HEK293 (cell line): ENCODE measurements around the gene TTN.

Source experiments
- YY1 ChIP-seq: fragments of 450-650 bp; formaldehyde crosslinking; IDR thresholded peaks from 2 replicates; pipeline ENCODE4 v1.5.1; 2018; ENCODE audit warnings: missing biosample characterization, missing genetic modification characterization
- ZNF791 ChIP-seq: fragments of 450-650 bp; formaldehyde crosslinking; IDR thresholded peaks from 2 replicates; pipeline ENCODE4 v1.5.1; 2016; ENCODE audit warnings: missing biosample characterization, missing genetic modification characterization
- TF ChIP-seq, protein P1 (sequence below): fragments of 450-650 bp; formaldehyde crosslinking; IDR thresholded peaks from 2 replicates; pipeline ENCODE4 v1.5.1; 2016; ENCODE audit warnings: missing biosample characterization, missing genetic modification characterization
- TF ChIP-seq, protein P2 (sequence below): fragments of 450-650 bp; formaldehyde crosslinking; IDR thresholded peaks from 2 replicates; pipeline ENCODE4 v1.5.1; 2016; ENCODE audit warnings: missing biosample characterization, missing genetic modification characterization

DNA sequence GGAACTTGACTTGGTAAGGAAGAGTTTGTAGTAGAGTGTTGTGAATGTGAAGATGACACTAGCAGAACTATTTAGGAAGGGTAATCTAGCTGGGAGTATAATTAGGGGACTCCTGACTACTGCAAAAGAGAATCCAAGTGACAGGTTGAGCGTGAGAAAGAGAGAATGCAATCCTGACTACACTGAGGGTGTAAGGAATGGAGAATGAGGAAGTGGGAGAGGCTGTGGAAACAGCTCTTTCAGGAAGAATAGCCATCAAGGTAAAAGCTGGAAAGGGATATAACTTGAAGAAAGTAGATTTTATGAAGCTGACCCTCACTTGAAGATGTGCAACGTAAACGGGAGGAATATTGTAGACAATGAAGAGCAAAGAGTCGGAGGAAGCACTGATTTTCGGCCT is 41.1 kb upstream of the TTN start:
- TF ChIP-seq, protein P1, sequence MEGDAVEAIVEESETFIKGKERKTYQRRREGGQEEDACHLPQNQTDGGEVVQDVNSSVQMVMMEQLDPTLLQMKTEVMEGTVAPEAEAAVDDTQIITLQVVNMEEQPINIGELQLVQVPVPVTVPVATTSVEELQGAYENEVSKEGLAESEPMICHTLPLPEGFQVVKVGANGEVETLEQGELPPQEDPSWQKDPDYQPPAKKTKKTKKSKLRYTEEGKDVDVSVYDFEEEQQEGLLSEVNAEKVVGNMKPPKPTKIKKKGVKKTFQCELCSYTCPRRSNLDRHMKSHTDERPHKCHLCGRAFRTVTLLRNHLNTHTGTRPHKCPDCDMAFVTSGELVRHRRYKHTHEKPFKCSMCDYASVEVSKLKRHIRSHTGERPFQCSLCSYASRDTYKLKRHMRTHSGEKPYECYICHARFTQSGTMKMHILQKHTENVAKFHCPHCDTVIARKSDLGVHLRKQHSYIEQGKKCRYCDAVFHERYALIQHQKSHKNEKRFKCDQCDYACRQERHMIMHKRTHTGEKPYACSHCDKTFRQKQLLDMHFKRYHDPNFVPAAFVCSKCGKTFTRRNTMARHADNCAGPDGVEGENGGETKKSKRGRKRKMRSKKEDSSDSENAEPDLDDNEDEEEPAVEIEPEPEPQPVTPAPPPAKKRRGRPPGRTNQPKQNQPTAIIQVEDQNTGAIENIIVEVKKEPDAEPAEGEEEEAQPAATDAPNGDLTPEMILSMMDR (tag by site-specific recombination), result no peak
- no peak for TF ChIP-seq ZNF791 (tag by site-specific recombination)
- TF ChIP-seq, protein P2, sequence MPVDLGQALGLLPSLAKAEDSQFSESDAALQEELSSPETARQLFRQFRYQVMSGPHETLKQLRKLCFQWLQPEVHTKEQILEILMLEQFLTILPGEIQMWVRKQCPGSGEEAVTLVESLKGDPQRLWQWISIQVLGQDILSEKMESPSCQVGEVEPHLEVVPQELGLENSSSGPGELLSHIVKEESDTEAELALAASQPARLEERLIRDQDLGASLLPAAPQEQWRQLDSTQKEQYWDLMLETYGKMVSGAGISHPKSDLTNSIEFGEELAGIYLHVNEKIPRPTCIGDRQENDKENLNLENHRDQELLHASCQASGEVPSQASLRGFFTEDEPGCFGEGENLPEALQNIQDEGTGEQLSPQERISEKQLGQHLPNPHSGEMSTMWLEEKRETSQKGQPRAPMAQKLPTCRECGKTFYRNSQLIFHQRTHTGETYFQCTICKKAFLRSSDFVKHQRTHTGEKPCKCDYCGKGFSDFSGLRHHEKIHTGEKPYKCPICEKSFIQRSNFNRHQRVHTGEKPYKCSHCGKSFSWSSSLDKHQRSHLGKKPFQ, result no peak
- TF ChIP-seq YY1 (tag by site-specific recombination), result no peak
